Stimulated activated CD8-positive, alpha-beta memory T cell treated with anti-CD3 and anti-CD28 coated beads, Interleukin-4, amount 100 ng/mL, for 4 hours (primary cell): ENCODE results near the gene SPPL2C.

Experiments used
- DNase-seq, 2 donors: peaks; one replicate each; pipeline ENCODE4 v3.0.0-alpha.2; 2020; ENCODE audit warnings: low read depth in 2 of 2, low spot score in 1 of 2

Gene SPPL2C

GRCh38 chr17:45873728-45874127 lies 29.0 kb downstream of the SPPL2C start:
- no peak for DNase-seq

DNA sequence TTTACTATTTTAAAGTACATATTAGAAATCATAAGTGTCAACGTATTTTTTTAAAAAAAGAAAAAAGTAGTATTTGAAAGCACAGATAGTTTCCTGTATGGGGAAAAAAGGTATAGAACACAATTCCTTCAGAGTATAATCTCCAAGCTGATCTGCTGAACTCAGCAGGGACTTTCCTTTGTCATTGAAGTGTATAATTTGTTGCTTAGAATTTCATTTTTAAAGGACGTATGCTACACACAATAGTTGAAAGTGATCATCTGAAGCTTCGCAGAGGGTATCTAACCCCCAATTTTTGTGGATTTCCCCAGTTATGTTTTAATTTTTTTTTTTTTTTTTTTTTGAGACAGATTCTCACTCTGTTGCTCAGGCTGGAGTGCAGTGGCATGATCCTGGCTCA lies 29.5 kb downstream of the SPPL2C start:
- DNase-seq, result no peak

- no peak for DNase-seq
These were observed 31.9 kb downstream of the SPPL2C start for GRCh38 chr17:45876539-45876938.

- DNase-seq, result no peak
These were observed 32.8 kb downstream of the SPPL2C start for GRCh38 chr17:45877467-45877866.

- DNase-seq, result no peak
These were observed 38.4 kb downstream of the SPPL2C start for GRCh38 chr17:45883063-45883462.

DNA sequence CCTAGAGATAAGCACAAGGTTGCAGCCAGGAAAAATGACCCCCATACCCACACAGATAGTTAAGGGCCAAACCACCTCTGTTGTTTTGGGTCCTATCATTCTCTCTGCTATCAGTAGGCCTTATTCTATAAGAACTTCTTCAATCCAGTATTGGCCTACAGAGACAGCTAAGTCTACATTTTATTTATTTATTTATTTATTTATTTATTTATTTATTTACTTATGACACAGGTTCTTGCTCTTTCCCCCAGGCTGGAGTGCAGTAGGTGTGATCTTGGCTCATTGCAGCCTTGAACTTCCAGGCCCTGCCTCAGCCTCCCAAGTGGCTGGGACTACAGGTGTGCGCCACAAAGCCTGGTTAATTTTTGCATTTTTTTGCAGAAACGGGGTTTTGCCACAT lies 42.2 kb downstream of the SPPL2C start:
- no peak for DNase-seq

- DNase-seq, result no peak
These were observed 43.7 kb downstream of the SPPL2C start for GRCh38 chr17:45888392-45888791.

DNA sequence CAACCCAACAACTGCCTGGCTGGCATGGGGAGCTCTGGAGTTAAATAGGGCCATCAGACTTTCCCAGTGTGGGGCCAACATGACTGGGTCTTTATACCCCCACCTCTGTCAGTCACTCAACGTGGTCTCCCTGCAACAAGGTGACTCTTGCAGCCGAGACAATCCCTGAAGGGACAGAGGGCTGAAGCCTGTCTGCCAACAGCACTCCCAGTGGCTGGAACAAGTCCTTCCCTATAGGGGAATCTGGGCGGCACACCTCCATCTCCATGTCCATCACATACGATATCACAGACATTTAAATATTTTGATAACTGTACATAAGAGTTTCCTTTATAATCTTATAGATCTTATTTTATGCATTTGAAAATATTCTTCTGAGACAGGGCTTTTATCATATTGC lies 44.9 kb downstream of the SPPL2C start:
- no peak for DNase-seq

DNA sequence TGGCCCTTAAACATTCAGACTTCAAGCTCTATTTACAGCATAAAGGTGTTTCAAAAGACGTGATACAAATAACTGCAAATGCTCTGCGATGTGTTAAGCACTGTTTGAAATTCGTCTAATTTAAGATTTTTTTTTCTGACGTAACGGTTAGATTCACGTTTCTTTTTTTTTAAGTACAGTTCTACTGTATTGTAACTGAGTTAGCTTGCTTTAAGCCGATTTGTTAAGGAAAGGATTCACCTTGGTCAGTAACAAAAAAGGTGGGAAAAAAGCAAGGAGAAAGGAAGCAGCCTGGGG lies 49.0 kb downstream of the SPPL2C start:
- DNase-seq, result no peak

- peak; percentile 44 to 69 for DNase-seq
These were observed 49.5 kb downstream of the SPPL2C start, which contains the start of gene MAPT for GRCh38 chr17:45894022-45894784. TSS of gene MAPT (plus strand) at chr17:45894554. CDS start at chr17:45962338, 67,784 bp downstream.

- no peak for DNase-seq
These were observed 50.8 kb downstream of the SPPL2C start for GRCh38 chr17:45895304-45895968.

DNA sequence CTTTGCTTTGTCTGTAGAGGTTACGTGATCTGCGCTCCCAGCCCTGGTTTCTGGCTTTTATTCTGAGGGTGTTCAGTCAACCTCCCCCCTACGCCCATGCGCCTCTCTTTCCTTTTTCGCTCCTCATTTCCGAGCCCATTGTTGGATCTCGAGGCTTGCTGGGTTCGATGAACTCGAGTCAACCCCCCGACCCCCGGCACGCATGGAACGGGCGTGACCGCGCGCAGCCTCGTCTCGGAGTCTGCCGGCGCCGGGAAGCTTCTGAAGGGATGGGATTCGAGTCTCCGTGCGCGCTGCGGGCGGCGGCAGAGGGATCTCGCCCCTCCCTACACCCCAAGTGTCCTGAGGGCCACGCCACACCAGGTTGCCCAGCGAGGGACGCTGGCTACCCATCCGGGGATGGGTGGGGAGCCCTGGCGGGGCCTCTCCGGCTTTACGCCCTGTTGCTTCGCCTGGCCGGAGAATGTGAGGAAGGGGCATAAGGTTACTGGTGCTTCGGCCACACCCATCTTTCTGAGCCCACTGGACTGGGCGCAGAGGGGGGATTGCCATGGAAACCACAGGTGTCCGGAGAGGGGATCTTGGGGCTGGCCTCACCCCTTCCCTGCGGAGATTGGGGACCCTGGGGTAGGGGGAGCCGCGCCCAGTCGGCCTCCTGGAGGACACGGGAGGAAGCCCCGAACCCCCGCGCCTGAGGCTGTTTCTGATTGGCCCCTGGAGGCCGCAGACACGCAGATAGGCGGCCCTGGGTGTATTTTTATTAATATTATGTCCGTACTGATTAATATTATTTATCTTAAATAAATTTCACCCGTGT lies 51.5 kb downstream of the SPPL2C start:
- no peak for DNase-seq
